Spleen (tissue), 3 donors: Measurements from ENCODE around the gene PPP1R3G.

Experiments
- POLR2A ChIP-seq, 3 donors: fragments of 450-650 bp; IDR thresholded peaks; one replicate each; pipeline ENCODE4 v1.5.1; 2017; ENCODE audit warnings: antibody characterized with exemption in 3 of 3, mild to moderate bottlenecking in 1 of 3
- POLR2AphosphoS5 ChIP-seq, 3 donors: sonication (generic); formaldehyde crosslinking; IDR thresholded peaks; one replicate each; pipeline ENCODE4 v1.5.1; 2017; ENCODE audit warnings: antibody characterized with exemption in 3 of 3

DNA sequence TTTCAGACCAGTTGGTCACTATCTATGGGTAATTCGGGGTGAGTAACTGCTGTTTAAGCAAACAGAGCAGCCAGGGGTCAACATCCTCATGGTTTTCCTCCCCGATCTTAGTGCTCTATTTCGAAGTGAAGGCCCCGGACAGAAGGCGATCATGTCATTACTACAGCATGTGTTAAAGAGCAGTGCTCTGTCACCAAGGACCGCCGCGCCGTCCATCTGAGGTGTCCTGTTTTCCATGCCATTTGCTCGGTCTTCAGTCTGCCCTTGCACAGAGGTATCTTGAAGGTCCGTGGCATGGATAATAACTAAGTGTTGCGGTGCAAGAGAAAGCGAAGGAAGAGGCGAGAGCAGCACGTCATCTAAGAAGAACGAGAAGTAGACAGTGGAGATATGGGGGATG, 25.1 kb downstream of the PPP1R3G start:
- TF ChIP-seq POLR2AphosphoS5 (IDR thresholded peaks at IDR 0.05) (no peak), POLR2A (IDR thresholded peaks at IDR 0.05) (no peak)
